ENCODE results near the gene WWC1. TPM values are rescaled to one million over a fixed set of nuclear protein-coding genes. Genes with fewer than 3 reads are reported as not detected.

WWC1 gene
- total RNA-seq, 2 donors from 2014 or later: 40.0 to 49.4 TPM

DNA sequence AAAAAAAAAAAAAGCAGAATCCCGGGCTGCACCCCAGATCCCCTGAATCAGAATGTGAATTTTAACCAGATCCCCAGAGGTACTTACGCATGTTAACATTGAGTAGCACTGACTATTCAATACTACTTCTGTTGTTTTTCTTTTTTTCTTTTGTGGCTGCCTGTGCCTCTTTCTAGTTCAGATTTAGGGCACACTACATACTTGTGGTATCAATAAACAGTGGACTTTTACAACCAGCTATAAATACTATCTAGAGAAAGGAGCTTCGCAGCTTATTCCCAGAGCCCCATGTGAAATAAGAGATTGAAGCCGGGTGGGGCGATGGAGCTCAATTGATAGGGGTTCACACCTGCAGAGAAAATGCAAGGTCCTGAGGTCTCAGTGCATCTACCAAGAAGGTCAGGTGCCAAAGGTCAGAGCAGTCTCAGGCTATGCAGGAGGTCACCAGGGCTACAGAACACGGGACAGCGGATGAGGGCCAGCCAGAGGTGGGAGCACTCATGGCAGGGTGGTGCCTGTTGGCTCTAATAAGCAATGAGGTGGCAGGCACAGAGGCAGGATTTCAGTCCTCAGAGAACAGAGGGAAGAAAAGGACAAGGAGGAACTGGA, 22.3 kb downstream of the WWC1 start:
- no peak for DNase-seq
- H3K9me3 ChIP-seq: no peaks in the 10 kb centered on the region
- 73 to 74% methylated on average over 7 of the region's 7 CpGs for WGBS, 2 donors
- no peaks in the 10 kb centered on the region for H3K27me3 ChIP-seq
- intact Hi-C loops (cut with DNase I): no loop called here
- TF ChIP-seq, protein P1, sequence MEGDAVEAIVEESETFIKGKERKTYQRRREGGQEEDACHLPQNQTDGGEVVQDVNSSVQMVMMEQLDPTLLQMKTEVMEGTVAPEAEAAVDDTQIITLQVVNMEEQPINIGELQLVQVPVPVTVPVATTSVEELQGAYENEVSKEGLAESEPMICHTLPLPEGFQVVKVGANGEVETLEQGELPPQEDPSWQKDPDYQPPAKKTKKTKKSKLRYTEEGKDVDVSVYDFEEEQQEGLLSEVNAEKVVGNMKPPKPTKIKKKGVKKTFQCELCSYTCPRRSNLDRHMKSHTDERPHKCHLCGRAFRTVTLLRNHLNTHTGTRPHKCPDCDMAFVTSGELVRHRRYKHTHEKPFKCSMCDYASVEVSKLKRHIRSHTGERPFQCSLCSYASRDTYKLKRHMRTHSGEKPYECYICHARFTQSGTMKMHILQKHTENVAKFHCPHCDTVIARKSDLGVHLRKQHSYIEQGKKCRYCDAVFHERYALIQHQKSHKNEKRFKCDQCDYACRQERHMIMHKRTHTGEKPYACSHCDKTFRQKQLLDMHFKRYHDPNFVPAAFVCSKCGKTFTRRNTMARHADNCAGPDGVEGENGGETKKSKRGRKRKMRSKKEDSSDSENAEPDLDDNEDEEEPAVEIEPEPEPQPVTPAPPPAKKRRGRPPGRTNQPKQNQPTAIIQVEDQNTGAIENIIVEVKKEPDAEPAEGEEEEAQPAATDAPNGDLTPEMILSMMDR (IDR thresholded peaks at IDR 0.05): no peak
- TF ChIP-seq POLR2A (IDR thresholded peaks at IDR 0.05): no peak
- H3K27ac ChIP-seq: peak overlapping the region; percentile 11 to 93 (median 92)
- ATAC-seq: no peak
- H3K4me3 ChIP-seq: no peak overlapping the region
- H3K4me1 ChIP-seq: peaks cover 73% of the 10 kb centered on the region
- H3K36me3 ChIP-seq (replicated peaks in 1 of 2; ENCODE audit: insufficient read depth in 1 of 2, low read depth in 2 of 2): no peaks in the 10 kb centered on the region

- Histone ChIP-seq H3K27me3 (no peaks in the 10 kb centered on the region), H3K27ac (peak overlapping the region; percentile 82 to 93 (median 92)), H3K36me3 (replicated peaks in 1 of 2; ENCODE audit: insufficient read depth in 1 of 2, low read depth in 2 of 2) (no peaks in the 10 kb centered on the region), H3K4me1 (peaks cover 65% of the 10 kb centered on the region), H3K4me3 (no peak overlapping the region), H3K9me3 (no peaks in the 10 kb centered on the region)
- WGBS, 2 donors: 9 to 13% methylated on average over 8 to 12 of the region's 12 CpGs
- intact Hi-C loops (cut with DNase I): no loop called here
- peak; percentile 79 for ATAC-seq
- TF ChIP-seq, protein P1 (IDR thresholded peaks at IDR 0.05): peak in 6 of 7 experiments; percentile 10 to 40 (median 30)
- no peak for TF ChIP-seq POLR2A (IDR thresholded peaks at IDR 0.05)
- DNase-seq: peak; percentile 86 to 94 (median 92)
Measured at GRCh38 chr5:168314735-168315411, 23.4 kb downstream of the WWC1 start.

DNA sequence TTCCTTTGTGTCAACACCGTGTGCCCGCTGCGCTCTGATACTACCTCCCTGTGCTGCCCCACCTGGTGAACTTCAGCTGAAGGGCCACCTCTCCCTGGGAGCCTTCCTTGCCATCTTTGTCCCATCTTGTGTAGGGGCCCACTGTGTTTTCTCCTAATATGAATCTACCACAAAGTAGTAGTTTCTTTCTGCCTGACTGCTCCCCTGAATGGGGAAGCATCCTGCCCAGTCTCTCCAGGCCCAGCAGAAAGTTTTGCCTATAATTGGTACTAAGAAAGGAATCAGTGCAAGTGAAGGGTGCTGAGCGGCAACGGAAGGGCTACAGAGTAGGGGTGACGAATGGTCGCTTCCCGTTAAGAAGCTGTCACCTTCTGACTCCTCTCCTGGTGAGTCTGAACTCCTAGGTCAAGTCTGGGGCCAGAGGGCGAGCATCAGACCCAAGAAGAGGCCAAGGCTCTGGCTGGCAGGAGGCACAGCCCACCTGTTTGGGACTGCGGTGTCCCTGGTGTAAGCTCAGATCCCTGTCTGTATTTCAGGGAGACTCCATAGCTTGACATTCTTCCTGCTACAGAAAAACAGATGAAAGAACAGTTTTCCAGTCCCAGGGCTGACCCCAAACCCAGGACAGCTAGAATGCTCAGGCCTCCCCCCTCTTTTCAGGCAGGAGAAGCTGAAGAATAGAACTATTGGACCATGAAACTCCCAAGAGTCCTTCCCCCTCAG, 24.1 kb downstream of the WWC1 start:
- 52% methylated on average over 10 of the region's 10 CpGs for WGBS, 2 donors
- Histone ChIP-seq H3K27ac (peak overlapping the region; percentile 82 to 93 (median 92)), H3K4me1 (peaks cover 66% of the 10 kb centered on the region), H3K27me3 (no peaks in the 10 kb centered on the region), H3K9me3 (no peaks in the 10 kb centered on the region), H3K36me3 (replicated peaks in 1 of 2; ENCODE audit: insufficient read depth in 1 of 2, low read depth in 2 of 2) (no peaks in the 10 kb centered on the region), H3K4me3 (no peak overlapping the region)
- no peak for DNase-seq
- ATAC-seq: no peak
- intact Hi-C loops (cut with DNase I): no loop called here
- TF ChIP-seq, protein P1 (IDR thresholded peaks at IDR 0.05): no peak
- no peak for TF ChIP-seq POLR2A (IDR thresholded peaks at IDR 0.05)

- Histone ChIP-seq H3K4me1 (peaks cover 65% of the 10 kb centered on the region), H3K36me3 (replicated peaks in 1 of 2; ENCODE audit: insufficient read depth in 1 of 2, low read depth in 2 of 2) (no peaks in the 10 kb centered on the region), H3K27me3 (no peaks in the 10 kb centered on the region), H3K4me3 (no peak overlapping the region), H3K27ac (peak overlapping the region; percentile 82 to 93 (median 92)), H3K9me3 (no peaks in the 10 kb centered on the region)
- WGBS, 2 donors: 18 to 31% methylated on average over 5 to 9 of the region's 9 CpGs
- TF ChIP-seq POLR2A (IDR thresholded peaks at IDR 0.05): peak in 2 of 3 donors; percentile 25 to 43
- TF ChIP-seq, protein P1 (IDR thresholded peaks at IDR 0.05): no peak
- ATAC-seq (peak; percentile 59), DNase-seq (peak; percentile 77 to 91 (median 85))
- intact Hi-C loops (cut with DNase I): no loop called here
Measured at GRCh38 chr5:168316139-168316578, 24.7 kb downstream of the WWC1 start.

Measured in body of pancreas (tissue), 4 donors.